Sigmoid colon (tissue), 4 donors: ENCODE data around the gene MUC5B.

ENCODE experiments used
- CTCF ChIP-seq, 4 experiments: fragments of 450-650 bp in 3 of 4; fragments of 200-600 bp in 1 of 4; IDR thresholded peaks; one replicate each; pipeline ENCODE4 v1.5.1; 2016 to 2019; ENCODE audit warnings: antibody characterized with exemption in 4 of 4, mild to moderate bottlenecking in 3 of 4, moderate library complexity in 2 of 4
- POLR2A ChIP-seq, 2 donors: fragments of 450-650 bp; IDR thresholded peaks; one replicate each; pipeline ENCODE4 v1.6.1; 2016; ENCODE audit warnings: antibody characterized with exemption in 2 of 2, mild to moderate bottlenecking in 2 of 2, moderate library complexity in 2 of 2
- POLR2AphosphoS5 ChIP-seq, 4 donors: sonication (generic); formaldehyde crosslinking; IDR thresholded peaks; one replicate each; pipeline ENCODE4 v1.6.1; 2017; ENCODE audit warnings: antibody characterized with exemption in 4 of 4

GRCh38 chr11:1178201-1178885 is 44.5 kb upstream of the MUC5B start:
- no peak for TF ChIP-seq CTCF (IDR thresholded peaks at IDR 0.05)
- TF ChIP-seq POLR2AphosphoS5 (IDR thresholded peaks at IDR 0.05): no peak
- TF ChIP-seq POLR2A (IDR thresholded peaks at IDR 0.05): no peak
